Testis (tissue), 2 donors: ENCODE data around the gene CST8.

ENCODE experiments used
- POLR2A ChIP-seq: fragments of 450-650 bp; IDR thresholded peaks from one replicate; pipeline ENCODE4 v1.6.1; 2017; ENCODE audit warnings: antibody characterized with exemption, mild to moderate bottlenecking, moderate library complexity
- TF ChIP-seq, protein P1 (sequence below), 3 experiments: fragments of 450-650 bp in 2 of 3; fragments of 200-600 bp in 1 of 3; sonication (generic) in 1 of 3; IDR thresholded peaks; one replicate each; pipeline ENCODE4 v1.5.1; 2016 to 2019; ENCODE audit warnings: antibody characterized with exemption in 3 of 3, mild to moderate bottlenecking in 2 of 3, moderate library complexity in 1 of 3

DNA sequence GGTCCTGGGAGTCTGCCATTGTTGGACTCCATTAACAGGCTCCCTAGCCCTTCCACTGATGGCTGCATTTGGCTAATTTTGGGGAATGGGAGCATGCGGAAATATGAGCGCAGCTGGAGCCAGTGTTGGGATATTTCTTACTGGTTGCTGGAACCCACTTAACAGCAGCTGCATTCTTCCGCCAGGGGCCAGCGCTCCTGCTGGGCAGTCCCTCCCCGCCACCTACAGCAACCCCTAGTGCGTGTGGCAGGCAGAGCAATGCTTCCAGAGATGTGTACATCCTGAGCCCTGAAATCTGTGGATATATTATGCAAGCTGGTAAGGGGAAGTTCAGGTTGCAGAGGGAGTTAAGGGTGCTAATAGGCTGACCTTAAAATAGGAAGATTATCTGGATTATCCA, 16.4 kb downstream of the CST8 start:
- TF ChIP-seq, protein P1, sequence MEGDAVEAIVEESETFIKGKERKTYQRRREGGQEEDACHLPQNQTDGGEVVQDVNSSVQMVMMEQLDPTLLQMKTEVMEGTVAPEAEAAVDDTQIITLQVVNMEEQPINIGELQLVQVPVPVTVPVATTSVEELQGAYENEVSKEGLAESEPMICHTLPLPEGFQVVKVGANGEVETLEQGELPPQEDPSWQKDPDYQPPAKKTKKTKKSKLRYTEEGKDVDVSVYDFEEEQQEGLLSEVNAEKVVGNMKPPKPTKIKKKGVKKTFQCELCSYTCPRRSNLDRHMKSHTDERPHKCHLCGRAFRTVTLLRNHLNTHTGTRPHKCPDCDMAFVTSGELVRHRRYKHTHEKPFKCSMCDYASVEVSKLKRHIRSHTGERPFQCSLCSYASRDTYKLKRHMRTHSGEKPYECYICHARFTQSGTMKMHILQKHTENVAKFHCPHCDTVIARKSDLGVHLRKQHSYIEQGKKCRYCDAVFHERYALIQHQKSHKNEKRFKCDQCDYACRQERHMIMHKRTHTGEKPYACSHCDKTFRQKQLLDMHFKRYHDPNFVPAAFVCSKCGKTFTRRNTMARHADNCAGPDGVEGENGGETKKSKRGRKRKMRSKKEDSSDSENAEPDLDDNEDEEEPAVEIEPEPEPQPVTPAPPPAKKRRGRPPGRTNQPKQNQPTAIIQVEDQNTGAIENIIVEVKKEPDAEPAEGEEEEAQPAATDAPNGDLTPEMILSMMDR (IDR thresholded peaks at IDR 0.05): no peak
- TF ChIP-seq POLR2A: no peak
